SIG-M5 treated with dmso at 0.1 percent for 504 hours (cell line): Measurements from ENCODE around the gene KLHL36.

Experiments
- DNase-seq: peaks from one replicate; lab custom pipeline; 2025; ENCODE audit not compliant: unreplicated experiment; lab: John Stamatoyannopoulos, UW

KLHL36 gene

GRCh38 chr16:84641643-84642358 is 6.5 kb upstream of the KLHL36 start:
- no peak for DNase-seq

GRCh38 chr16:84643180-84643583 is 5.1 kb upstream of the KLHL36 start:
- no peak for DNase-seq

GRCh38 chr16:84643674-84644073 is 4.6 kb upstream of the KLHL36 start:
- no peak for DNase-seq

GRCh38 chr16:84648595-84649510 is 542 bp downstream of the KLHL36 start:
- DNase-seq, result no peak

- DNase-seq, result no peak
Measured at GRCh38 chr16:84649511-84649861, 1.2 kb downstream of the KLHL36 start.

- DNase-seq, result no peak
Measured at GRCh38 chr16:84650062-84650991, 2.0 kb downstream of the KLHL36 start.

GRCh38 chr16:84652566-84652965 is 4.3 kb downstream of the KLHL36 start:
- peak; percentile 31 for DNase-seq

GRCh38 chr16:84654238-84654637 is 5.9 kb downstream of the KLHL36 start:
- no peak for DNase-seq

GRCh38 chr16:84654998-84655397 is 6.7 kb downstream of the KLHL36 start:
- no peak for DNase-seq

- no peak for DNase-seq
Measured at GRCh38 chr16:84656649-84657048, 8.3 kb downstream of the KLHL36 start.

- no peak for DNase-seq
Measured at GRCh38 chr16:84657229-84657837, 9.0 kb downstream of the KLHL36 start.

- DNase-seq, result no peak
Measured at GRCh38 chr16:84658690-84659089, 10.4 kb downstream of the KLHL36 start.

- DNase-seq, result no peak
Measured at GRCh38 chr16:84659656-84660300, 11.5 kb downstream of the KLHL36 start.

- no peak for DNase-seq
Measured at GRCh38 chr16:84660973-84661372, 12.7 kb downstream of the KLHL36 start.

GRCh38 chr16:84661418-84662060 is 13.2 kb downstream of the KLHL36 start:
- DNase-seq, result no peak

GRCh38 chr16:84662471-84662870 is 14.2 kb downstream of the KLHL36 start:
- no peak for DNase-seq

- no peak for DNase-seq
Measured at GRCh38 chr16:84663433-84664101, 15.3 kb downstream of the KLHL36 start.

GRCh38 chr16:84665359-84665758 is 17.0 kb downstream of the KLHL36 start:
- no peak for DNase-seq

GRCh38 chr16:84665843-84666242 is 17.5 kb downstream of the KLHL36 start:
- DNase-seq, result no peak
